ENCODE data around the gene TP53INP2.
A peak's percentile ranks its signal among the peaks of the same experiment; 100 is the strongest.
"Not testable (repeated sequence)": the region's sequence is repeated elsewhere in the genome, so short reads cannot be mapped to it uniquely, and the experiment has no call there.

Gene TP53INP2

GRCh38 chr20:34719242-34720017 lies 15.3 kb downstream of the TP53INP2 start:
- H3K36me3 ChIP-seq (ENCODE audit: control insufficient read depth in 4 of 4, insufficient read depth in 4 of 4, low read length in 3 of 4) = peaks cover 13 to 35% (median 25%) of the 10 kb centered on the region in 4 experiments
- CTCF ChIA-PET = interaction anchor here (1.7 kb wide), 1 partner anchor 12 kb away, joined by 4 read pairs; no protein-coding TSS in a partner anchor
- H3K4me1 ChIP-seq (ENCODE audit: control extremely low read depth in 1 of 4, control insufficient read depth in 4 of 4, insufficient read depth in 4 of 4, low read length in 3 of 4); DNase-seq; POLR2A ChIA-PET; H3K27ac ChIP-seq (ENCODE audit: insufficient read depth in 1 of 2, low read depth in 1 of 2, low read length in 2 of 2, poor library complexity in 1 of 2, severe bottlenecking in 2 of 2); H3K27me3 ChIP-seq (replicated peaks in 2 of 5; ENCODE audit: control insufficient read depth in 4 of 5, insufficient read depth in 5 of 5, low read length in 4 of 5); H3K4me3 ChIP-seq (ENCODE audit: control insufficient read depth in 1 of 7, extremely low read depth in 1 of 7, insufficient read depth in 4 of 7, low read depth in 2 of 7, low read length in 6 of 7); H3K9me3 ChIP-seq (ENCODE audit: control extremely low read depth in 1 of 5, control insufficient read depth in 4 of 5, insufficient read depth in 2 of 5, low read depth in 1 of 5, low read length in 4 of 5): not testable (repeated sequence)
- WGBS (ENCODE audit: insufficient coverage) = 100% methylated on average over 6 of the region's 13 CpGs

GRCh38 chr20:34720266-34720665 lies 16.1 kb downstream of the TP53INP2 start:
- Histone ChIP-seq H3K4me1 (ENCODE audit: control extremely low read depth in 1 of 4, control insufficient read depth in 4 of 4, insufficient read depth in 4 of 4, low read length in 3 of 4) (no peaks in the 10 kb centered on the region), H3K27ac (ENCODE audit: insufficient read depth in 1 of 2, low read depth in 1 of 2, low read length in 2 of 2, poor library complexity in 1 of 2, severe bottlenecking in 2 of 2) (no peak overlapping the region), H3K4me3 (ENCODE audit: control insufficient read depth in 1 of 7, extremely low read depth in 1 of 7, insufficient read depth in 4 of 7, low read depth in 2 of 7, low read length in 6 of 7) (no peak overlapping the region), H3K9me3 (ENCODE audit: control extremely low read depth in 1 of 5, control insufficient read depth in 4 of 5, insufficient read depth in 2 of 5, low read depth in 1 of 5, low read length in 4 of 5) (no peaks in the 10 kb centered on the region), H3K27me3 (replicated peaks in 2 of 5; ENCODE audit: control insufficient read depth in 4 of 5, insufficient read depth in 5 of 5, low read length in 4 of 5) (no peaks in the 10 kb centered on the region), H3K36me3 (ENCODE audit: control insufficient read depth in 4 of 4, insufficient read depth in 4 of 4, low read length in 3 of 4) (peaks cover 15 to 35% (median 24%) of the 10 kb centered on the region in 4 experiments)
- ChIA-PET POLR2A (no interaction called here), CTCF (interaction anchor here (1.1 to 1.7 kb wide), 2 partner anchors 12 to 19 kb away, joined by 3 to 4 read pairs; no protein-coding TSS in a partner anchor)
- DNase-seq = no peak
- 100% methylated on average over 2 of the region's 2 CpGs for WGBS (ENCODE audit: insufficient coverage)

GRCh38 chr20:34722560-34722959 lies 18.4 kb downstream of the TP53INP2 start:
- POLR2A ChIA-PET; DNase-seq; H3K27ac ChIP-seq (ENCODE audit: insufficient read depth in 1 of 2, low read depth in 1 of 2, low read length in 2 of 2, poor library complexity in 1 of 2, severe bottlenecking in 2 of 2); H3K4me3 ChIP-seq (ENCODE audit: control insufficient read depth in 1 of 7, extremely low read depth in 1 of 7, insufficient read depth in 4 of 7, low read depth in 2 of 7, low read length in 6 of 7); CTCF ChIA-PET; H3K27me3 ChIP-seq (replicated peaks in 2 of 5; ENCODE audit: control insufficient read depth in 4 of 5, insufficient read depth in 5 of 5, low read length in 4 of 5); H3K4me1 ChIP-seq (ENCODE audit: control extremely low read depth in 1 of 4, control insufficient read depth in 4 of 4, insufficient read depth in 4 of 4, low read length in 3 of 4); H3K9me3 ChIP-seq (ENCODE audit: control extremely low read depth in 1 of 5, control insufficient read depth in 4 of 5, insufficient read depth in 2 of 5, low read depth in 1 of 5, low read length in 4 of 5): not testable (repeated sequence)
- H3K36me3 ChIP-seq (ENCODE audit: control insufficient read depth in 4 of 4, insufficient read depth in 4 of 4, low read length in 3 of 4) = peaks cover 19 to 53% (median 34%) of the 10 kb centered on the region in 4 experiments
- WGBS (ENCODE audit: insufficient coverage) = 94% methylated on average over 3 of the region's 3 CpGs

GRCh38 chr20:34724172-34724571 lies 20.0 kb downstream of the TP53INP2 start:
- ChIA-PET POLR2A (no interaction called here), CTCF (interaction anchor here (1.4 to 1.6 kb wide), 2 partner anchors 11 to 412 kb away, joined by 3 to 5 read pairs; no protein-coding TSS in a partner anchor)
- no peak for DNase-seq
- Histone ChIP-seq H3K36me3 (ENCODE audit: control insufficient read depth in 4 of 4, insufficient read depth in 4 of 4, low read length in 3 of 4) (peaks cover 19 to 49% (median 31%) of the 10 kb centered on the region in 4 experiments), H3K27me3 (replicated peaks in 2 of 5; ENCODE audit: control insufficient read depth in 4 of 5, insufficient read depth in 5 of 5, low read length in 4 of 5) (no peaks in the 10 kb centered on the region), H3K9me3 (ENCODE audit: control extremely low read depth in 1 of 5, control insufficient read depth in 4 of 5, insufficient read depth in 2 of 5, low read depth in 1 of 5, low read length in 4 of 5) (no peaks in the 10 kb centered on the region), H3K4me3 (ENCODE audit: control insufficient read depth in 1 of 7, extremely low read depth in 1 of 7, insufficient read depth in 4 of 7, low read depth in 2 of 7, low read length in 6 of 7) (no peak overlapping the region), H3K4me1 (ENCODE audit: control extremely low read depth in 1 of 4, control insufficient read depth in 4 of 4, insufficient read depth in 4 of 4, low read length in 3 of 4) (no peaks in the 10 kb centered on the region), H3K27ac (ENCODE audit: insufficient read depth in 1 of 2, low read depth in 1 of 2, low read length in 2 of 2, poor library complexity in 1 of 2, severe bottlenecking in 2 of 2) (no peak overlapping the region)
- WGBS (ENCODE audit: insufficient coverage) = 97% methylated on average over 3 of the region's 3 CpGs

GRCh38 chr20:34729416-34729815 lies 25.3 kb downstream of the TP53INP2 start:
- Histone ChIP-seq H3K9me3 (ENCODE audit: control extremely low read depth in 1 of 5, control insufficient read depth in 4 of 5, insufficient read depth in 2 of 5, low read depth in 1 of 5, low read length in 4 of 5) (no peaks in the 10 kb centered on the region), H3K27me3 (replicated peaks in 2 of 5; ENCODE audit: control insufficient read depth in 4 of 5, insufficient read depth in 5 of 5, low read length in 4 of 5) (no peaks in the 10 kb centered on the region), H3K4me3 (ENCODE audit: control insufficient read depth in 1 of 7, extremely low read depth in 1 of 7, insufficient read depth in 4 of 7, low read depth in 2 of 7, low read length in 6 of 7) (no peak overlapping the region), H3K4me1 (ENCODE audit: control extremely low read depth in 1 of 4, control insufficient read depth in 4 of 4, insufficient read depth in 4 of 4, low read length in 3 of 4) (no peaks in the 10 kb centered on the region), H3K36me3 (ENCODE audit: control insufficient read depth in 4 of 4, insufficient read depth in 4 of 4, low read length in 3 of 4) (peaks cover 9 to 50% (median 35%) of the 10 kb centered on the region in 4 experiments), H3K27ac (ENCODE audit: insufficient read depth in 1 of 2, low read depth in 1 of 2, low read length in 2 of 2, poor library complexity in 1 of 2, severe bottlenecking in 2 of 2) (no peak overlapping the region)
- 100% methylated on average over 1 of the region's 2 CpGs for WGBS (ENCODE audit: insufficient coverage)
- CTCF ChIA-PET = interaction anchor here (1.5 kb wide), 1 partner anchor 15 kb away, joined by 3 read pairs; no protein-coding TSS in a partner anchor
- POLR2A ChIA-PET = no interaction called here
- DNase-seq = no peak

- WGBS (ENCODE audit: insufficient coverage) = no CpG with 5 or more reads among the region's 1 CpG
- H3K4me1 ChIP-seq (ENCODE audit: control extremely low read depth in 1 of 4, control insufficient read depth in 4 of 4, insufficient read depth in 4 of 4, low read length in 3 of 4) = no peaks in the 10 kb centered on the region
- H3K4me3 ChIP-seq (ENCODE audit: control insufficient read depth in 1 of 7, extremely low read depth in 1 of 7, insufficient read depth in 4 of 7, low read depth in 2 of 7, low read length in 6 of 7) = no peak overlapping the region
- CTCF ChIA-PET = interaction anchor here (1.2 to 2.6 kb wide), 4 partner anchors 16 to 210 kb away, joined by 3 to 7 read pairs (median 3); no protein-coding TSS in a partner anchor
- no peaks in the 10 kb centered on the region for H3K9me3 ChIP-seq (ENCODE audit: control extremely low read depth in 1 of 5, control insufficient read depth in 4 of 5, insufficient read depth in 2 of 5, low read depth in 1 of 5, low read length in 4 of 5)
- POLR2A ChIA-PET = no interaction called here
- peaks cover 4 to 37% (median 20%) of the 10 kb centered on the region in 4 experiments for H3K36me3 ChIP-seq (ENCODE audit: control insufficient read depth in 4 of 4, insufficient read depth in 4 of 4, low read length in 3 of 4)
- no peak for DNase-seq
- H3K27ac ChIP-seq (ENCODE audit: insufficient read depth in 1 of 2, low read depth in 1 of 2, low read length in 2 of 2, poor library complexity in 1 of 2, severe bottlenecking in 2 of 2) = no peak overlapping the region
- H3K27me3 ChIP-seq (replicated peaks in 2 of 5; ENCODE audit: control insufficient read depth in 4 of 5, insufficient read depth in 5 of 5, low read length in 4 of 5) = no peaks in the 10 kb centered on the region
Observed at GRCh38 chr20:34732523-34732922, 28.4 kb downstream of the TP53INP2 start.

- H3K9me3 ChIP-seq (ENCODE audit: control extremely low read depth in 1 of 5, control insufficient read depth in 4 of 5, insufficient read depth in 2 of 5, low read depth in 1 of 5, low read length in 4 of 5) = no peaks in the 10 kb centered on the region
- H3K4me1 ChIP-seq (ENCODE audit: control extremely low read depth in 1 of 4, control insufficient read depth in 4 of 4, insufficient read depth in 4 of 4, low read length in 3 of 4) = no peaks in the 10 kb centered on the region
- DNase-seq = peak in 1 of 3 donors; percentile 13
- no peak overlapping the region for H3K4me3 ChIP-seq (ENCODE audit: control insufficient read depth in 1 of 7, extremely low read depth in 1 of 7, insufficient read depth in 4 of 7, low read depth in 2 of 7, low read length in 6 of 7)
- POLR2A ChIA-PET = no interaction called here
- CTCF ChIA-PET = no interaction called here
- WGBS (ENCODE audit: insufficient coverage) = 90% methylated on average over 6 of the region's 6 CpGs
- H3K27me3 ChIP-seq (replicated peaks in 2 of 5; ENCODE audit: control insufficient read depth in 4 of 5, insufficient read depth in 5 of 5, low read length in 4 of 5) = no peaks in the 10 kb centered on the region
- no peak overlapping the region for H3K27ac ChIP-seq (ENCODE audit: insufficient read depth in 1 of 2, low read depth in 1 of 2, low read length in 2 of 2, poor library complexity in 1 of 2, severe bottlenecking in 2 of 2)
- peaks cover 8 to 50% (median 24%) of the 10 kb centered on the region in 4 experiments for H3K36me3 ChIP-seq (ENCODE audit: control insufficient read depth in 4 of 4, insufficient read depth in 4 of 4, low read length in 3 of 4)
Observed at GRCh38 chr20:34736106-34736735, 32.1 kb downstream of the TP53INP2 start.

Data from common myeloid progenitor, CD34-positive (primary cell).